Measurements from ENCODE around the gene GRIK5.
"Not testable (repeated sequence)": the region's sequence is repeated elsewhere in the genome, so short reads cannot be mapped to it uniquely, and the experiment has no call there.

The GRIK5 gene

GRCh38 chr19:41994994-41995958 lies 74.7 kb downstream of the GRIK5 start:
- no peak overlapping the region for H3K4me3 ChIP-seq (ENCODE audit: low read depth, low read length)

DNA sequence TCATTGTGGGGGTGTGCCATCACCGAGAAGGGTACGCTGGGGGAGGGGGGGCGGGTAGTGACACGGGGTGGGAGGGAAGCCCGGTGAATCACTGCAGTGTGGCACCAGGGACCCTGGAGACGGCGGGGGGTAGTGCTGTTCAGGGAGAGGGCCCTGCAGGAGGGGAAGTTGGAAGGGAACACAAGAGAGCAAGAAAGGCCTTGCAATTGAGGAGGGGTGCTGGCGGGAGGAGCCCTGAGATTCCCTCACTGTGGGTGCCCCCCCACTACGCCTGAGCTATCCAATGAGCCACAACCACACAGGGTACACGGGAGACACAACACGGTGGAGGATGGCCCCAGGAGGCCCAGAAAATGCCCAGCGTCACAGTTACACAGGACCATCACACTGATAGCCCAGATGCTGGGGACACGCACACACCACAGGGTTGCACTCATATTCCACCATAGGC lies 75.5 kb downstream of the GRIK5 start:
- no peak overlapping the region for H3K4me3 ChIP-seq (ENCODE audit: low read depth, low read length)

DNA sequence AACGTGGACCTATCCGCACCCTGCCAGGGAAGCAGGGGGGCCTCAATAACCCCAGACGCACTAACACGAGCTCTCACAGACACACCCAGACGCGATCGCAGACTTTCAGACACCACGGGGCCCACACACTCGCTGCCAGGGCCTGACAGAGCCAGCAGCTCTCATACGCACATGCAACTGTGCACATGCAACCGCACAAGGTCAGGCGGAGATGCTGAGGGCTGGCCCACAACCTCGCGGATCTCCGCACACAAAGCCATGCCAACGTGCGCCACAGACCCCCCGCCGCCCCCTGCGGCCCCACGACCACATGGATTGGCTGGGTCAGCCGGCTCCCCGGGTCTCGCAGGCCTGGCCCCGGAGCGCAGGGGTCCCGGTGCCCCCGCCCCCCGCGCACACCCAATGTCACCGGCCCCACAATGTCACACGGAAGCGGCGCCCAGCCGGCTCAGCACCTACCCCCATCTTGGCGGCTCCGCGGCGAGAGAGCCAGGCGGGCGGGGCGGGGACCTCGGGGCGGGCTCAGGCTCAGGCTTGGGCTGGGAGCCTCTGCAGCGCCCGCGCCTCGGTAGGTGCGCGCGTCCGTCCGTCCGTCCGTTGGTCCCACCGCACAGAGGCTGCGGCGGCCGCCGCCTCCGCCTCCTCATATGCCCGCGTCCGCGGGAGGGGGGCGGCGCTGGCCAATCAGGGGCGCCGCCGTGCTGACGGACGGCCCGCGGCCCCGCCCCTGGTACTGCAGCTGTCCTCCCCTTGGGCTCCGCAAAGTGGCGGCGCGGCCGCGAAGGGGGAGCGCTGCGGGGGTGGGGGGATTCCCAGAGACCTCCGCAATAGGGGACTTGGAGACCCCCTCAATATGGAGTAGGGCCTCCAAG lies 76.2 kb downstream of the GRIK5 start, which contains the start of gene ATP1A3:
TSS of gene ATP1A3 (minus strand) at position 619 of the 872 bp plus-strand sequence. CDS start at position 465, 154 bp downstream.
- H3K4me3 ChIP-seq (ENCODE audit: low read depth, low read length) = peak within 1 kb of the TSS; percentile 43

DNA sequence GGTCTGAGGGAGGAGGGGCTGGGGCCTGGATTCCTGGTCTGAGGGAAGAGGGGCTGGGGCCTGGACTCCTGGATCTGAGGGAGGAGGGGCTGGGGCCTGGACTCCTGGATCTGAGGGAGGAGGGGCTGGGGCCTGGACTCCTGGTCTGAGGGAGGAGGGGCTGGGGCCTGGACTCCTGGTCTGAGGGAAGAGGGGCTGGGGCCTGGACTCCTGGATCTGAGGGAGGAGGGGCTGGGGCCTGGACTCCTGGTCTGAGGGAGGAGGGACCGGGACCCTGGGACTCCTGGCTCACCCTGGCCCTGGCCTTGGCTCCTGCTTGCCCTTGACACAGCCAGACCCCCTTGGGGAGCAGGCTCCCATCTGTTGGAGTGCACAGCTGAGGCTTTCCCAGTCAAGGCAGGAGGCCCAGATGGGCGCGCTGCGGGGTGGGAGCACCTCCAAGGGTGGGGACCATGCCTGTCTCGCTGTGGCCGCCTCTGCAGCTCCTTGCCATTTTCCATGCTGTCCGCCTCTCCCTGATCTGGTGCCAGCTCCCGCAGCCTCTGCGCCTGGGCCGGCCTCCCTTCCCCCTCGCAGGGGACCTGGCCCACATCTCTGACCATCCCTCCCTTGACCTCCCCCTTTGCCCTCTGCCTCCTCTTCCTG lies 78.0 kb downstream of the GRIK5 start:
- H3K4me3 ChIP-seq (ENCODE audit: low read depth, low read length) = not testable (repeated sequence)

GRCh38 chr19:41991025-41991424 lies 79.0 kb downstream of the GRIK5 start:
- no peak overlapping the region for H3K4me3 ChIP-seq (ENCODE audit: low read depth, low read length)

DNA sequence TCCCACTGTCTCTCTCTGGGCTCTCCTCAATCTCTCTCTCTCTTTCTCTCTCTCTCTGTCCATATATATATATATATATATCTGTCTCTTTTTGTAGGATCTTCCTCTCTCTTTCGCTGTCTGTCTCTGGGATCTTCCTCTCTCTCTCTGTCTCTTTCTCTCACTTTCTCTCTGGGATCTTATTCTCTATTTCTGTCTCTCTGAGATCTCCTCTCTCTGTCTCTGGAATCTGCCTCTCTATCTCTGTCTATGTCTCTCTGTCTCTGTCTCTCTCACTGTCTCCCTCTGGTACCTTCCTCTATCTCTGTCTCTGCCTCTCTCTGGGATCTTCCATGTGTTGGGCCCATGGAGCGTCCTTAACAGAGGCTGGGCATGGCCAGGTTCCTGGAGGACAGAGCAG lies 79.4 kb downstream of the GRIK5 start:
- no peak overlapping the region for H3K4me3 ChIP-seq (ENCODE audit: low read depth, low read length)

DNA sequence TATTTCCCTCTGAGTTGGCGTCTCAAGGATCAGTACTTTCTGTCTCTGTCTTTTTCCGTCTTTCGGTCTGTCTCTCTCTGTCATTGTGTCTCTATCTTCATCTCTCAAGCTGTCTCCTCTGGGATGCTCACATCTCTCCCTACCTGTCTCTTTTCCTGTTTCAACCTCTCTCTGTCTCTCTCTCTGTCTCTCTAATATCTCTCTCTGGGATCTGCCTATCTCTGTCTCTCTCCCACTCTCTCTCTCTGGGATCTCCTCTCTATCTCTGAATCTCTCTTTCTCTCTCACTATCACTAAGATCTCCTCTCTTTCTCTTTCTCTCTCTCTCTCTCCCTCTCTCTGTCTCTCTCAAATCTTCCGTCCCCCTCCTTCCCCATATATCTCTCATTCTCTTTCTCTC lies 80.0 kb downstream of the GRIK5 start:
- H3K4me3 ChIP-seq (ENCODE audit: low read depth, low read length) = no peak overlapping the region

- H3K4me3 ChIP-seq (ENCODE audit: low read depth, low read length) = no peak overlapping the region
Observed at GRCh38 chr19:41988947-41989346, 81.1 kb downstream of the GRIK5 start.

DNA sequence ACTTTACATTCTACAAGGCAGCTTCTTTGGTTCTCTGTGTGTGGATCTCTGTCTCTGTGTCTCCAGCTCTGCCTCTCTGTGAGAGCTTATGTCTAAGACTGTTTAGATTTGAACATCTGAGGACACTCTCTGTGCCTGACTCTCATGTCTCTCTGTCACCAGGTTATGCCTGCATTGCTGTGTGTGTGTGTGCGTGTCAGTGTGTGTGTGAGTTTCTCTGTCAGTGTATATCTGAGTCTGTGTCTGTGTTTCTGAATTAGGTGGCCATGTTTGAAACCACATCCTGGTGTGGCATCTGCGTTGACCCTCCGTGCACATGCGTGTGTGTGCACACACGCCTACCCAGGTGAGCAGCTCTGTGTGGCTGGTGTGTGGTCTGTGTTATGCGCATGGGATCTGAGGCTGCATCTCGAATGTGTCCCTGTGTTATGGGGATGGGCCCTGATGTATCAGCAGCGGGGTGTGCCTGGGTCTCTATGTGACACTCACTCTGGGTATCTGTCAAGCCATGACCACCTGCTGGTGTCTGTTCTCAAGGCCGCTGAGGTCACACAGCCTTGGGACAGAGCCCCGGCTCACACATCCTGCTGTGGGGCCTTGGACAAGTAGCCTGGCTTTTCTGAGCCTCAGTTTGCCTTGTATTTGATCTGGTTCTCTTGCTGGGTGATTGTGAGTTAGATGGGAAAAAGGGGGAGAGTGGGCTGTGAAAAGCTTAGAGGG lies 82.7 kb downstream of the GRIK5 start:
- no peak overlapping the region for H3K4me3 ChIP-seq (ENCODE audit: low read depth, low read length)

DNA sequence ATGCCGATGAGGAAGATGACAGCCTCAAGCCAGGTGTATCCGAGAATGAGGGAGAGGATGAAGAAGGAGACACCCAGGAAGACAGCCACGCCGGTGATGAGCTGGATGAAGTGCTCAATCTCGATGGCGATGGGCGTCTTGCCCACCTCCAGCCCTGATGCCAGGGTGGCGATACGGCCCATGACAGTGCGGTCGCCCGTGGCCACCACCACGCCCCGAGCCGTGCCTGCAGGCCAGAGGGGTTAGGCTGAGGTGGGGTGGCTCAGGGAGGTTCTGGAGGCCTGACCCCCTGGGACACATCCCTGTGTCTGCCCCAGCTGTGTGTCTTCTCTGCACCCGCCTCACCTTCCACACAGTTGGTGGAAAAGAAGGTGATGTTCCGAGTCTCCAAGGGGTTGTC lies 85.0 kb downstream of the GRIK5 start:
- no peak overlapping the region for H3K4me3 ChIP-seq (ENCODE audit: low read depth, low read length)

- H3K4me3 ChIP-seq (ENCODE audit: low read depth, low read length) = no peak overlapping the region
Observed at GRCh38 chr19:41981724-41982123, 88.3 kb downstream of the GRIK5 start.

- H3K4me3 ChIP-seq (ENCODE audit: low read depth, low read length) = no peak overlapping the region
Observed at GRCh38 chr19:41978470-41978869, 91.5 kb downstream of the GRIK5 start.

- no peak overlapping the region for H3K4me3 ChIP-seq (ENCODE audit: low read depth, low read length)
Observed at GRCh38 chr19:41977916-41978315, 92.1 kb downstream of the GRIK5 start.

GRCh38 chr19:41974652-41975051 lies 95.4 kb downstream of the GRIK5 start:
- no peak overlapping the region for H3K4me3 ChIP-seq (ENCODE audit: low read depth, low read length)

DNA sequence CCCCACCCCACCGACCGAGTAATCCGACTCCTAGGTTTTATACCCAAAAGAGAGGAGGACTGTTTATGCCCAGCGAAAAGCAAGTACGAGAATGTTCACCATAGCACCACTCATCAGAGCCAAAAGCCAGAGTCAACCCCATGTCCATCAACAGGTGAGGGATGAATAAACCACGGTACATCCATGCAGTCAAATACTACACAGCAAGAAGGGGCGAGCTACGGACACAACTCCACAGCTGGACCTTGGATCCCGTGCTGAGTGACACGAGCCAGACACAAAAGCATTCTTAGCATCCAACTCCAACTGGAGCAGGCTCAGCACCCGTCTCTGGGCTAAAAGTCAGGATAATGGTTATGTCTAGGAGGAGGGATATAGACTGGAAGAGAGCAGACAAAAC lies 98.6 kb downstream of the GRIK5 start:
- no peak overlapping the region for H3K4me3 ChIP-seq (ENCODE audit: low read depth, low read length)

DNA sequence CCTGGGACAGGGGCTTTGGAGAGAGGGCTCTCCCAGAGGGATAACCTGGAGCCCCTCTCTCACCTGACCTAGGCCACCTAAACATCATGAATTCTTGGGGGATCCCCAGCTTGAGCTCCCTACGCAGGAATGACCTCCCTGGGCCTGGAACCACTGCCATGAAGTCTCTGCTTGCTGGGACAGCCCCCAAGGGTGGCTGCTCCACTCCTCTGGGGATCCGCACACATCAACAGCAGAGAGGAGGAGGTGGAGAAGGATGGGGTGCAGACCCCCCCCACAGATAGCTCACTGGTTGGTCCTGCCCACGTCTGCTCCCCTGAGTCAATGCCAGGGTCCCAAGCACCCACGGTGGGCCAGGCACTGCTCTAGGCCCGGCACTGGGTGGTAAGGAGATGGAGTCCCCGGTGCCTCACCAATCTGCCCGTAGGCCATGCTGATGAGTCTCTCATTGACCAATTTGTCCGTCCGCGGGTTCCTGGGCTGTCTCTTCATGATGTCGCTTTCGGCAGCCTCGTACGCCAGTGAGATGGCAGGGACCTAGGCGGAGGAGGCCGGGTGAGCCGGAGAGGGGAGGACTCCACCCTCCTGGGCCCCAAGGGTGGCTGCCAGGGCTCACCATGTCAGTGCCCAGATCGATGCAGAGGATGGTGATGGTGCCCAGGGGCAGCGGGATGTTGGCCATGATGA lies 100.1 kb downstream of the GRIK5 start:
- H3K4me3 ChIP-seq (ENCODE audit: low read depth, low read length) = no peak overlapping the region

DNA sequence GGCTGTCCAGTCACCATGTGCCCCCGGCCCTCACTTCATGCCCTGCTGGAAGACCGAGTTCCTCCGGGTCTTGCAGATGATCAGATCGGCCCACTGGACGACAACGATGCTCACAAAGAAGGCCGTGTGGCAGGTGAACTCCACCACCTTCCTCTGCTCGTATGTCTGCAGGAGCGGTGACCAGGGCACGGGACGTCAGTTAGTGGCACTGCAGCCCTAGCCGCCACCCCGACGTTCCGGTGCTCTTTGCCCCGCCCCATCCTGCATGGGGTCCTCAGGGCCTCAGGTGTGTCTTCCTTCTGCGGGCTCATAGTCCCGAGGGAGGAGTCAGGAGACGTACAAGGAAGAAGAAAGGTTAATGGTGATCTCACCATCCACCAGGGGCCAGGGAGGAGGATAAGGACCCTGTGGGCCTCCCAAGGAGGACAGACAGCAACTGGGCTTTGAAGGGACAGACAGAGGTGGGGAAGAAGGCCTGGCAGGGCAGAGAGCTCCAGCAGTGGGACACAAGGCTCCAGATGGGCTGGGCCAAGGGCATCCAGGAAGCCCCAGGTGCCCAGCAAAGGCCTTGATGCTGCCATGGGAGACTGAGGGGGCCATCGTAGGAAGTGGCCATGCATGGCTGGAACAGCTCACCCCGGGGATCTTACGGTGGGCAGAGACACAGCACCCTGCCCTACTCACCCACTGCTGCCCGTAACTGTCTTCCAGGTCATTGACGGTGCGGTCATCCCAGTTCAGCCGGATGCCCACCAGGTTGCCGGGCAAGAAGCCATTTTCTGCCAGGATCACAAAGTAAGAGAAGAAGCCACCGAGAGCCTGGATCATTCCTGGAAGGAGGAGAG lies 101.0 kb downstream of the GRIK5 start:
- H3K4me3 ChIP-seq (ENCODE audit: low read depth, low read length) = no peak overlapping the region

DNA sequence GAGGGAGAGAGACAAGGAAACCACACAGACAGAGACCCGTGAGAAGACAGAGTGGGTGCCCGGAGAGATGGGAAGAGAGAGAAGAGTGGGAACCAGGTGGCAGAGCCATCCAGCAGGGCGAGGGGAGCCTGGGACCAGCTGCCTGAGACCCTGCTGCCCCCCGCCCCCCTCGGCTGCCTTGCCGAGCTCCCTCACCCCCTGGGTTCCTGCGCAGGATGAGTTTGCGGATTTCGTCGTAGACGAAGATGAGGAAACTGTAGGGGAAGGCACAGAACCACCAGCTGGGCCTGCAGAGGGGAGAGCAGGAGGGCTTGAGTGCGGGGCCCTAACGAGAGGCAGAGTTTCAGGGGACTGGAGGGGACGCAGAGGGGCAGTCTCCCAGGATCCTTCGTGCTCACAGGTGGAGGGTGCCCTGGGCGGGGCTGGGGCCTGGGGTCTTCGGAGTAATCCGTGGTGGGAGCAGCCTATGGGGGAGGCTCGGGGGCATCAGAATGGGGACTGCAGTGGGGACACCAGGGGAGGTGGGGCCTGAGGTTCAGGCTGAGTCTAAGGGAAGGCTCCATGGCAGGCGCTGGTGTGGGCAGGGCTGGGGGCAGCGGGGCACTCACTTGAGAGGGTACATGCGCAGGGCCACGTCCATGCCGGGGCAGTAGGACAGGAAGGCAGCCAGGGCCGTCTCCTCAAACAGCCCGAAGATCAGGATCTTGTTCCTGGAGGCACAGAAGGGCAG lies 102.8 kb downstream of the GRIK5 start:
- H3K4me3 ChIP-seq (ENCODE audit: low read depth, low read length) = no peak overlapping the region

Data from iPS-11a (cell line).